ENCODE measurements around the gene NAT9.

NAT9 gene

DNA sequence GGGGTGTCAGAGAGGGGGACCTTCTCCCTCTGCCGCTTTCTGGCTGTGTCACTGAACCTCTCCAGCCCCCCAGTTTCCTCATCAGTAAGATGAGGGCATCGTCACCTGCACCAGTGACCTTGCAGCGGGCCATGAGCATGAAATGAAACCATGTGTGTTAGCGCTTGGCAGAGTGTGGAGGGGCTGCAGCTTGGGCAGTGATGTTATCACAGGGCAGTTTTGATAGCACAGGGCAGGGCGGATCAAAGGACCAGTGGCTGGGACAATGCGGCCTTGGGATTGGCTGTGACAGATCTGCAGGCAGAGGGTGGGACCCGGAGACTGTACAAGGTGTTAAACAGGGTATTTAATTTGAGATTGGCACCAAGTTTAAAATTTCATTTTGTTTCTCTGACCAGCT lies 38.9 kb upstream of the NAT9 start:
- no peaks in the 10 kb centered on the region for H3K36me3 ChIP-seq (ENCODE audit: control insufficient read depth, insufficient read depth, low read length)
- no peaks in the 10 kb centered on the region for H3K9me3 ChIP-seq (ENCODE audit: control insufficient read depth, insufficient read depth, low read length)
- no peak overlapping the region for H3K9ac ChIP-seq (ENCODE audit: low read depth, low read length)
- no peaks in the 10 kb centered on the region for H3K27me3 ChIP-seq (ENCODE audit: control insufficient read depth, insufficient read depth, low read length)
- no peaks in the 10 kb centered on the region for H3K4me1 ChIP-seq (ENCODE audit: control insufficient read depth, insufficient read depth, low read length)
- H3K4me3 ChIP-seq (ENCODE audit: low read depth, low read length), result no peak overlapping the region

DNA sequence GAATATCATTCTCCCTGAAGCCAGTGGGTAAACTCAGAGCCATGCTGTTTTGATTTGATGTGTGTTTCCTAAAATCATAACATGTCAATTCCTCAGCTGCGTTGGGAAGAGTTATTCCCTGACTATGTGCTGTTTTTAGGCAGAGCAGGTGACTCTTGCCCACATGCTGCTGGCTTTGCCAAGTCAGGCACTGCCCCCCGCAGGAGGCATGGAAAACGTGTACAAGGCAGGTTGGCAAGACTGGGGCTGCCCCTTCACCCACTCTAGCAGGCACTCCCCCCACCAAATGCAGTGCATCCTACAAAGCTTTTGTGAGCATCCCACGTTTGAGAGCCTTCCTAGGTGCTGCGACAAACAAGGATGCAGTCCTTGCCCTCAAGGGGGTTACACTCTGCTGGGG lies 38.3 kb upstream of the NAT9 start:
- H3K4me1 ChIP-seq (ENCODE audit: control insufficient read depth, insufficient read depth, low read length), result no peaks in the 10 kb centered on the region
- no peak overlapping the region for H3K4me3 ChIP-seq (ENCODE audit: low read depth, low read length)
- H3K27me3 ChIP-seq (ENCODE audit: control insufficient read depth, insufficient read depth, low read length), result no peaks in the 10 kb centered on the region
- no peaks in the 10 kb centered on the region for H3K9me3 ChIP-seq (ENCODE audit: control insufficient read depth, insufficient read depth, low read length)
- no peak overlapping the region for H3K9ac ChIP-seq (ENCODE audit: low read depth, low read length)
- no peaks in the 10 kb centered on the region for H3K36me3 ChIP-seq (ENCODE audit: control insufficient read depth, insufficient read depth, low read length)

DNA sequence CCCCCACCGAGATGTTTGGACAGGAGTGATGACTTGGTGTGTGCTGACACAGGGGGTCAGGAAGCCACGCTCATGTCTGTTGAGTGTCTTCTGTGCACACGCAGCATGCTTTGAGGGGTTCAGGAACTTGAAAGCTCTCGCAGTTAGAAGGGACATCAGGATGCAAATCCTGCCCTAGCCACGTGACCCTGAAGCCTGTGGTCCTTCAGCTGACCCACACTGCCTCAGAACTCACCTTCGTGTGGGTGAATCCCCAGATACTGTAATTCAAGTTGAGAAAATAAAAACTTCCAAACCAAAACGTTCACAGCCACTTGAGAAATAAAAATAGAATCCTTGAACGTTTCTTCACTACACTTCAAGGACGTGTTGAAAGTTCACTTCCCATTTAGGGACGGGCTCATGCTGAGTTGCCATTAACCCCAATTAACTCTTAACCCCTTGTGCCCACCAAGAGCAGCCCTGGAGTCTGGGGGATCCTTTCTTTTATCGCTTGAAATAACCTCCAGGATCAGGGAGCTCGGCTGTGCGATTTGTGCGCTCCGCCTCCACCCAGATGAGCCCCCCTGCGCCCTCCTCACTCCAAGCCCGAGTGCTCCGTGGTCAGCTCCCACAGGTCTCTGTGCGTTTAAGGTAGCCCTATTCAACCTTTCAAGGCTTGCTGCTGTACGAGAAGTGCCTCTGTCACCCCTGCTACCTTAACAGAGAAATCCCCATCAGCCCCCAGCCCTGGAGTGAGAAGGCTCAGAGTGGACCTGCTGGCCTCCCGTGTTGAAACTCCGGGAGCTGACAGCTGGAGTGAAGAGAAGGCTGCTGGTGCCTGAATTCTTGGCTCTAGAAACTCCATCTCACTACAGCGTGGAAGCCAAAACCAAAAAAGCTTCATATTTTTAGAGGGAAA lies 36.2 kb upstream of the NAT9 start:
- H3K9me3 ChIP-seq (ENCODE audit: control insufficient read depth, insufficient read depth, low read length), result no peaks in the 10 kb centered on the region
- H3K4me3 ChIP-seq (ENCODE audit: low read depth, low read length), result no peak overlapping the region
- H3K27me3 ChIP-seq (ENCODE audit: control insufficient read depth, insufficient read depth, low read length), result no peaks in the 10 kb centered on the region
- H3K4me1 ChIP-seq (ENCODE audit: control insufficient read depth, insufficient read depth, low read length), result no peaks in the 10 kb centered on the region
- no peaks in the 10 kb centered on the region for H3K36me3 ChIP-seq (ENCODE audit: control insufficient read depth, insufficient read depth, low read length)
- no peak overlapping the region for H3K9ac ChIP-seq (ENCODE audit: low read depth, low read length)

DNA sequence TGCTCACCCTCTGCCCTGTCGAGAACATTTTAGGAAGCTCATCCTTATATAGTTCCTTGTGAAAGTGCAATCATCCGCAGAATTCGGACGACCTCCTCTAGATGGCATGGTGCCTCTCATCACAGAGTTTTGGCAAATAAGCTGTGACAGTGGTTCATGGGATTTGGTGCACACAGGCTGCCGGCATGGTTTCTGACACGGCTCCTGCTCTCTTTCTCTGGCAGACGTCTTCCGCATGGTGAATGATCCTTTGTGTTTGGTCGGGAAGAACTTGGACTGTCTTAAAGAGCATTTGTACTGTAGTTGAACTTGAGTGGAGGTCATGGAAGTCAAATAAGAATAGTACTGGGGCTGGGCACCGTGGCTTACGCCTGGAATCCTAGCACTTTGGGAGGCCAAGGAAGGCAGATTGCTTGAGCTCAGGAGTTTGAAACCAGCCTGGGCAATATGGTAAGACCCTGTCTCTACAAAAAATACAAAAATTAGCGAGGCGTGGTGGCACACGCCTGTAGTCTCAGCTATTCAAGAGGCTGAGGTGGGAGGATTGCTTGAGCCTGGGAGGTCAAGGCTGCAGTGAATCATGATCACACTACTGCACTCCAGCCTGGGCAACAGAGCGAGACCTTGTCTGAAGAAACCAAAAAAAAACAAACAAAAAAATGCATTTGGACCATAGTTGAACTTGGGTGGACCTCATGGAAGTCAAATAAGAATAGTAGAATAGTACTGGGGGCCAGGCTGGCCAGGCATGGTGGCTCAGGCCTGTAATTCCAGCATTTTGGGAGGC lies 34.7 kb upstream of the NAT9 start:
- Histone ChIP-seq H3K4me3 (ENCODE audit: low read depth, low read length) (no peak overlapping the region), H3K27me3 (ENCODE audit: control insufficient read depth, insufficient read depth, low read length) (no peaks in the 10 kb centered on the region), H3K36me3 (ENCODE audit: control insufficient read depth, insufficient read depth, low read length) (no peaks in the 10 kb centered on the region), H3K4me1 (ENCODE audit: control insufficient read depth, insufficient read depth, low read length) (no peaks in the 10 kb centered on the region), H3K9me3 (ENCODE audit: control insufficient read depth, insufficient read depth, low read length) (no peaks in the 10 kb centered on the region), H3K9ac (ENCODE audit: low read depth, low read length) (no peak overlapping the region)

DNA sequence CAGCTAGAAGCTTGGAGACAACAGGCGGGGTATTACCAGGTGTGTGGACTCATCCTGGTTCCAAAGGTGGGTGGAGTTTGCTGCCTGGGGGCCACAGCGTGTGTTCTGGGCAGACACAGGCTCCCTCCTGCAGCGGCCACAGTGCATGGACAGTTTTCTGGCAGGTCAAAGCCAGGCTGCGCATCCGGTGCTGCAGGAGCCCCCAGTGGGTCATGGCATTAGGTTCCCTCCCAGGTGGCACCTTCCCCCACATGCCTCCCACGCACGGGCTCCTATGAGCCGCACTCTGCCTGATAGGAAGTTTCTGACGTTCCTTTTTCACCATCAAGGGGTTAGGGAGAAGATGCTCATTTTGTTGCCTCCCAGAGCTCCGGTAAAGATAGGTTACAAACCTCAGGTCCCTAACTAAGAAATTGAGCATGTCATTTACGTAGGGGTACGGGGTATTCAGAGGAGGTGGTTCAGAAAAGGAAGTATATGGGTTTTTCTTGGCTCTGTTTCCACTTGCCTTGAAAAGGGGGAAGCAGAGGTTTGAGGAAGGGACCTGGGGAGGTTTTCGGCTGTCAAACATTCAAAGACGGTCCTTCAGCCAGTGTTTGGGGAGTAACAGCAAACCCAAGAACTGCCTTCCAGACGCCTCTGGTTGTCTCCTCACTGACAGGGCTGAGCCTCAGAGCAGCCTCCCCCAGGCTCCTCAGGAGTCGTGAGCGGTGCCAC lies 32.7 kb upstream of the NAT9 start:
- Histone ChIP-seq H3K9me3 (ENCODE audit: control insufficient read depth, insufficient read depth, low read length) (no peaks in the 10 kb centered on the region), H3K9ac (ENCODE audit: low read depth, low read length) (no peak overlapping the region), H3K27me3 (ENCODE audit: control insufficient read depth, insufficient read depth, low read length) (no peaks in the 10 kb centered on the region), H3K36me3 (ENCODE audit: control insufficient read depth, insufficient read depth, low read length) (no peaks in the 10 kb centered on the region), H3K4me1 (ENCODE audit: control insufficient read depth, insufficient read depth, low read length) (no peaks in the 10 kb centered on the region), H3K4me3 (ENCODE audit: low read depth, low read length) (no peak overlapping the region)

DNA sequence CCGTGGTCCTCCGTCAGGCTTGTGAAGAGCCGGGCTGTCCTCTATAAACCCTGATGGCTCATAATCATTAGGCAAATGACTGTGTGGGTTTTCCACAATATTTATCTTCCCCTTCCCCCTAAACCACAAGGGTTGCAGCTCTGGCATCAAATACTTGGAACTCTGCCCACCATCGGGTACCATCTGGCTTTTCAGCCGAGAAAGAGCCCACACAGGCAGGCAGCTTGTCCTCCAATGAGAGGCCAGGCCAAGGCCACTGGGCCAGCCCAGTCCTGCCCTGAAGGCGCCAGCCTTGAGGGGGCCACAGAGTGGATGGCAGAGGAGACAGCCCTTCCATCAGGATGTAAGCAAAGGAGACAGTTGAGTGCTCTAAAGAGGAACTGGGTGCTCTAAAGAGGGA lies 31.8 kb upstream of the NAT9 start:
- no peaks in the 10 kb centered on the region for H3K36me3 ChIP-seq (ENCODE audit: control insufficient read depth, insufficient read depth, low read length)
- H3K9ac ChIP-seq (ENCODE audit: low read depth, low read length), result no peak overlapping the region
- no peaks in the 10 kb centered on the region for H3K27me3 ChIP-seq (ENCODE audit: control insufficient read depth, insufficient read depth, low read length)
- H3K9me3 ChIP-seq (ENCODE audit: control insufficient read depth, insufficient read depth, low read length), result no peaks in the 10 kb centered on the region
- no peak overlapping the region for H3K4me3 ChIP-seq (ENCODE audit: low read depth, low read length)
- no peaks in the 10 kb centered on the region for H3K4me1 ChIP-seq (ENCODE audit: control insufficient read depth, insufficient read depth, low read length)

DNA sequence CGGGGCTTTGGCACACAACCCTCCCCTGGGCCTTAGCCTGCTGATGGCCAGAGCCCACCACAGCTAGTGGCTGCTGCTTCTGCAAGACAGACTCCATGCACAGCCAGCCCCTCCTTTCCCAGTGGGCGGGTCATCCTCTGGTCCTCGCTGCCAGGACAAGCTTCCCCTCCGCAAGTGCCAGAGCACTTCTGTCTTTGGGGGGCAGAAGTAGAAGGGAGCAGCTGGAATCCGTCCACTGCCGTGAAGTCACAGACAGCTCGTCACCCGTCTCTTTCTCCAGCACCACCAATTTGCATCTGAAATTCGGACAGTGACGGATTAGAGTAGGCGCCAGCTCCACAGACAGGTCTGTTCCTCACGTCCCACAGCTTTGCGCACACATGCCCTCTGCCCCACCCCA lies 31.3 kb upstream of the NAT9 start:
- no peaks in the 10 kb centered on the region for H3K27me3 ChIP-seq (ENCODE audit: control insufficient read depth, insufficient read depth, low read length)
- H3K4me1 ChIP-seq (ENCODE audit: control insufficient read depth, insufficient read depth, low read length), result no peaks in the 10 kb centered on the region
- H3K4me3 ChIP-seq (ENCODE audit: low read depth, low read length), result no peak overlapping the region
- H3K9me3 ChIP-seq (ENCODE audit: control insufficient read depth, insufficient read depth, low read length), result no peaks in the 10 kb centered on the region
- H3K9ac ChIP-seq (ENCODE audit: low read depth, low read length), result no peak overlapping the region
- no peaks in the 10 kb centered on the region for H3K36me3 ChIP-seq (ENCODE audit: control insufficient read depth, insufficient read depth, low read length)

DNA sequence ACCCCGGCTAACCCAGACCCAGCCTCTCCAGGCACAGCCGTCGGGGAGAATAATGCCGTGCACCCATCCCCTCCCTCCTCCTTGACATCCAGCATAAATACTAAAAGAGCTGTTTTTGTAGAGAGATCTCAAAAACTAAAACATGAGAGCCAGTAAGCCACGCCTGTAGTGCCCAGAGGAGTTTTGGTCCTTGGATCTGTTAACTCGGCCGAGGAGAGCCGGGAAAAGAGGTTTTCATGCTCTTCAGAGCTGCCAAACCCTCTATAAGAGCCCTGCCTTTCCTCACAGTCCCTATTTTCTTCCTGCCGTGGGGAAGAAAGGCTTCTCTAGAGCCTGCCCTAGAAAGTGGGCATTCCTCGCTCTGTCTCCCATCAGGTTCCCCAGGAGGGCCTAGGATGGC lies 30.2 kb upstream of the NAT9 start:
- Histone ChIP-seq H3K27me3 (ENCODE audit: control insufficient read depth, insufficient read depth, low read length) (no peaks in the 10 kb centered on the region), H3K9ac (ENCODE audit: low read depth, low read length) (no peak overlapping the region), H3K4me3 (ENCODE audit: low read depth, low read length) (no peak overlapping the region), H3K36me3 (ENCODE audit: control insufficient read depth, insufficient read depth, low read length) (peaks cover 3% of the 10 kb centered on the region), H3K4me1 (ENCODE audit: control insufficient read depth, insufficient read depth, low read length) (no peaks in the 10 kb centered on the region), H3K9me3 (ENCODE audit: control insufficient read depth, insufficient read depth, low read length) (no peaks in the 10 kb centered on the region)

DNA sequence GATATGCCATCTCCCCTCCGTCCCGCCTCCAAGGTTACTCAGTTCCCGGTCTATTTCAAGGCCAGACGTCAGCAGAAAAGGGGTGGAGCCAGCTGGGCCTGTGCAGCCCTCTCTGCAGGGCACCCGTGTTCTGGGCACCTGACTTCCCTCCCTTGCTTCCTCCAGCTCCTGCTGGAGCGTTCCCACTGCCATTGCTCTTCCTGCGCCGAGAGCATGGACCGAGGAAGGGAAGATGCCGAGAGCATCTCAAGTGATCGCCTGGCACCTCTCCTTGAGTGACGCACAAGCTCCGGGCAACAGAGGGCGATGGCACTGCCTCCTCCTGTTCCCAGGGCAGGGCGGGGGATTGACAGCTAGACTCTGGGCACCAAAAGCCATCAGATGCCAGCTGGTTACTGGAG lies 29.4 kb upstream of the NAT9 start:
- H3K36me3 ChIP-seq (ENCODE audit: control insufficient read depth, insufficient read depth, low read length), result peaks cover 7% of the 10 kb centered on the region
- H3K9me3 ChIP-seq (ENCODE audit: control insufficient read depth, insufficient read depth, low read length), result no peaks in the 10 kb centered on the region
- H3K27me3 ChIP-seq (ENCODE audit: control insufficient read depth, insufficient read depth, low read length), result no peaks in the 10 kb centered on the region
- no peak overlapping the region for H3K9ac ChIP-seq (ENCODE audit: low read depth, low read length)
- no peaks in the 10 kb centered on the region for H3K4me1 ChIP-seq (ENCODE audit: control insufficient read depth, insufficient read depth, low read length)
- H3K4me3 ChIP-seq (ENCODE audit: low read depth, low read length), result no peak overlapping the region

DNA sequence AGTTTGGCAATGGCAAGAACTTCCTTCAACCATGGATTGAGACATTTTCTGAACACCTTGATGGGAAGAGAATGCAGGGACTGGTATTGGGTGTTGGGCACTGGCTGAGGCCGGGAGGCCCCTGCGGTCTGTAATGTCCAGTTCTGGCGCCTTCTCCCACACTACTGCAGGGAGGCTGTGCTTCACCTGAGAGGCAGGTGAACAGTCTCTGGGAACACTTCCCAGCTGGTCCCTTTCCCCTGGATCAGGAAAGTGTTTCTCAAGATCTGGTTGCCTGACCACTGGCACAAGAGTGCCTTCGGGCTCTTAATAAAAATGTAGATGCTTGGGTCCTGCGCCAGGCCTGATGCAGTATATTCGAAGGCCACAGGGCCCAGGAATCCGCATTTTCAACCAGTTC lies 28.5 kb upstream of the NAT9 start:
- Histone ChIP-seq H3K9me3 (ENCODE audit: control insufficient read depth, insufficient read depth, low read length) (no peaks in the 10 kb centered on the region), H3K4me3 (ENCODE audit: low read depth, low read length) (no peak overlapping the region), H3K27me3 (ENCODE audit: control insufficient read depth, insufficient read depth, low read length) (no peaks in the 10 kb centered on the region), H3K36me3 (ENCODE audit: control insufficient read depth, insufficient read depth, low read length) (peaks cover 7% of the 10 kb centered on the region), H3K4me1 (ENCODE audit: control insufficient read depth, insufficient read depth, low read length) (no peaks in the 10 kb centered on the region), H3K9ac (ENCODE audit: low read depth, low read length) (no peak overlapping the region)

DNA sequence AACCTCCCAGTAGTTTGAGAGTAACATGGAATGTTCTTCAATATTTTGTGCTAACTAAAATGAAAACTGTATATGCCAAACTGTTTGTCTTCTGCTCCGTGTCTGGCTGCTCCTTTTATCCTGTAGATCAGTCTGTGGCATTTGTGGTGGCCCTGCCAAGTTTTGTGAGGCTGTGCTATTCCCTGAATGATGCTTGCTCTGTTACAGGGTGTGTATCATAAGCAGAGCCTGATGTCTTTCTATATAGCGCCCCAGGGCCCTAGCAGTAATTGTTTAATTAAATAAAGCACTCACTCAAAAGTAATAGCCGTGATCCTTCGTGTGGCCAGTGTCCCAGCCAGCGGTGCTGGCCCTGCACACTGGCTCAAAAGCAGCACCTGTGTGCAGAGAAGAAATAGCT lies 27.8 kb upstream of the NAT9 start:
- no peaks in the 10 kb centered on the region for H3K27me3 ChIP-seq (ENCODE audit: control insufficient read depth, insufficient read depth, low read length)
- H3K36me3 ChIP-seq (ENCODE audit: control insufficient read depth, insufficient read depth, low read length), result peaks cover 10% of the 10 kb centered on the region
- H3K9me3 ChIP-seq (ENCODE audit: control insufficient read depth, insufficient read depth, low read length), result no peaks in the 10 kb centered on the region
- H3K4me3 ChIP-seq (ENCODE audit: low read depth, low read length), result no peak overlapping the region
- H3K4me1 ChIP-seq (ENCODE audit: control insufficient read depth, insufficient read depth, low read length), result no peaks in the 10 kb centered on the region
- no peak overlapping the region for H3K9ac ChIP-seq (ENCODE audit: low read depth, low read length)
